ENCODE results near the gene RALY. TPM values are rescaled to one million over a fixed set of nuclear protein-coding genes. Genes with fewer than 3 reads are reported as not detected.

Gene RALY
- polyA plus RNA-seq, 2 donors: 90.6 to 118 TPM

- Histone ChIP-seq H3K27me3 (ENCODE audit: control insufficient read depth in 1 of 2, insufficient read depth in 2 of 2, low read length in 2 of 2) (no peaks in the 10 kb centered on the region), H3K27ac (ENCODE audit: low read depth in 2 of 2, low read length in 1 of 2) (no peak overlapping the region), H3K9me3 (ENCODE audit: control insufficient read depth in 2 of 2, insufficient read depth in 1 of 2, low read depth in 1 of 2, low read length in 1 of 2) (no peaks in the 10 kb centered on the region), H3K36me3 (ENCODE audit: control insufficient read depth in 2 of 2, insufficient read depth in 2 of 2, low read length in 1 of 2) (peaks cover 0 to 2% of the 10 kb centered on the region in 2 donors), H3K4me3 (ENCODE audit: low read depth in 1 of 2, low read length in 2 of 2) (no peak overlapping the region), H3K4me1 (ENCODE audit: control insufficient read depth in 2 of 2, insufficient read depth in 2 of 2, low read length in 1 of 2) (peaks cover 2 to 5% of the 10 kb centered on the region in 2 donors)
- 76 to 79% methylated on average over 9 of the region's 9 CpGs for WGBS, 2 donors
Observed at GRCh38 chr20:34040300-34040995, 46.7 kb downstream of the RALY start.

GRCh38 chr20:34041226-34041625 lies 47.5 kb downstream of the RALY start:
- H3K27ac ChIP-seq (ENCODE audit: low read depth in 2 of 2, low read length in 1 of 2): no peak overlapping the region
- WGBS, 2 donors: 72 to 81% methylated on average over 4 of the region's 4 CpGs
- peaks cover 2 to 5% of the 10 kb centered on the region in 2 donors for H3K4me1 ChIP-seq (ENCODE audit: control insufficient read depth in 2 of 2, insufficient read depth in 2 of 2, low read length in 1 of 2)
- H3K9me3 ChIP-seq (ENCODE audit: control insufficient read depth in 2 of 2, insufficient read depth in 1 of 2, low read depth in 1 of 2, low read length in 1 of 2): no peaks in the 10 kb centered on the region
- no peak overlapping the region for H3K4me3 ChIP-seq (ENCODE audit: low read depth in 1 of 2, low read length in 2 of 2)
- H3K27me3 ChIP-seq (ENCODE audit: control insufficient read depth in 1 of 2, insufficient read depth in 2 of 2, low read length in 2 of 2): no peaks in the 10 kb centered on the region
- peaks cover 0 to 2% of the 10 kb centered on the region in 2 donors for H3K36me3 ChIP-seq (ENCODE audit: control insufficient read depth in 2 of 2, insufficient read depth in 2 of 2, low read length in 1 of 2)

- Histone ChIP-seq H3K27ac (ENCODE audit: low read depth in 2 of 2, low read length in 1 of 2) (no peak overlapping the region), H3K27me3 (ENCODE audit: control insufficient read depth in 1 of 2, insufficient read depth in 2 of 2, low read length in 2 of 2) (no peaks in the 10 kb centered on the region), H3K4me1 (ENCODE audit: control insufficient read depth in 2 of 2, insufficient read depth in 2 of 2, low read length in 1 of 2) (peaks cover 2% of the 10 kb centered on the region in 2 donors), H3K9me3 (ENCODE audit: control insufficient read depth in 2 of 2, insufficient read depth in 1 of 2, low read depth in 1 of 2, low read length in 1 of 2) (no peaks in the 10 kb centered on the region), H3K36me3 (ENCODE audit: control insufficient read depth in 2 of 2, insufficient read depth in 2 of 2, low read length in 1 of 2) (peaks cover 0 to 2% of the 10 kb centered on the region in 2 donors), H3K4me3 (ENCODE audit: low read depth in 1 of 2, low read length in 2 of 2) (no peak overlapping the region)
- whole genome bisulfite sequencing, 2 donors: 65 to 85% methylated on average over 4 of the region's 4 CpGs
Observed at GRCh38 chr20:34042262-34042661, 48.6 kb downstream of the RALY start.

GRCh38 chr20:34043025-34043424 lies 49.3 kb downstream of the RALY start:
- Histone ChIP-seq H3K9me3 (ENCODE audit: control insufficient read depth in 2 of 2, insufficient read depth in 1 of 2, low read depth in 1 of 2, low read length in 1 of 2) (no peaks in the 10 kb centered on the region), H3K36me3 (ENCODE audit: control insufficient read depth in 2 of 2, insufficient read depth in 2 of 2, low read length in 1 of 2) (peaks cover 0 to 2% of the 10 kb centered on the region in 2 donors), H3K27me3 (ENCODE audit: control insufficient read depth in 1 of 2, insufficient read depth in 2 of 2, low read length in 2 of 2) (no peaks in the 10 kb centered on the region), H3K4me3 (ENCODE audit: low read depth in 1 of 2, low read length in 2 of 2) (no peak overlapping the region), H3K27ac (ENCODE audit: low read depth in 2 of 2, low read length in 1 of 2) (no peak overlapping the region), H3K4me1 (ENCODE audit: control insufficient read depth in 2 of 2, insufficient read depth in 2 of 2, low read length in 1 of 2) (peaks cover 2% of the 10 kb centered on the region in 2 donors)

GRCh38 chr20:34045294-34045693 lies 51.6 kb downstream of the RALY start:
- Histone ChIP-seq H3K27ac (ENCODE audit: low read depth in 2 of 2, low read length in 1 of 2) (no peak overlapping the region), H3K9me3 (ENCODE audit: control insufficient read depth in 2 of 2, insufficient read depth in 1 of 2, low read depth in 1 of 2, low read length in 1 of 2) (no peaks in the 10 kb centered on the region), H3K27me3 (ENCODE audit: control insufficient read depth in 1 of 2, insufficient read depth in 2 of 2, low read length in 2 of 2) (no peaks in the 10 kb centered on the region), H3K4me3 (ENCODE audit: low read depth in 1 of 2, low read length in 2 of 2) (no peak overlapping the region), H3K36me3 (ENCODE audit: control insufficient read depth in 2 of 2, insufficient read depth in 2 of 2, low read length in 1 of 2) (peaks cover 0 to 2% of the 10 kb centered on the region in 2 donors), H3K4me1 (ENCODE audit: control insufficient read depth in 2 of 2, insufficient read depth in 2 of 2, low read length in 1 of 2) (peaks cover 2% of the 10 kb centered on the region in 2 donors)
- WGBS, 2 donors: 0 to 16% methylated on average over 2 of the region's 2 CpGs

GRCh38 chr20:34045930-34046725 lies 52.4 kb downstream of the RALY start:
- 83 to 86% methylated on average over 5 of the region's 5 CpGs for WGBS, 2 donors
- Histone ChIP-seq H3K4me1 (ENCODE audit: control insufficient read depth in 2 of 2, insufficient read depth in 2 of 2, low read length in 1 of 2) (peaks cover 2% of the 10 kb centered on the region in 2 donors), H3K27me3 (ENCODE audit: control insufficient read depth in 1 of 2, insufficient read depth in 2 of 2, low read length in 2 of 2) (no peaks in the 10 kb centered on the region), H3K27ac (ENCODE audit: low read depth in 2 of 2, low read length in 1 of 2) (no peak overlapping the region), H3K36me3 (ENCODE audit: control insufficient read depth in 2 of 2, insufficient read depth in 2 of 2, low read length in 1 of 2) (peaks cover 0 to 2% of the 10 kb centered on the region in 2 donors), H3K9me3 (ENCODE audit: control insufficient read depth in 2 of 2, insufficient read depth in 1 of 2, low read depth in 1 of 2, low read length in 1 of 2) (no peaks in the 10 kb centered on the region), H3K4me3 (ENCODE audit: low read depth in 1 of 2, low read length in 2 of 2) (no peak overlapping the region)

GRCh38 chr20:34047010-34047687 lies 53.4 kb downstream of the RALY start:
- Histone ChIP-seq H3K9me3 (ENCODE audit: control insufficient read depth in 2 of 2, insufficient read depth in 1 of 2, low read depth in 1 of 2, low read length in 1 of 2) (no peaks in the 10 kb centered on the region), H3K27ac (ENCODE audit: low read depth in 2 of 2, low read length in 1 of 2) (no peak overlapping the region), H3K4me1 (ENCODE audit: control insufficient read depth in 2 of 2, insufficient read depth in 2 of 2, low read length in 1 of 2) (peaks cover 0 to 2% of the 10 kb centered on the region in 2 donors), H3K36me3 (ENCODE audit: control insufficient read depth in 2 of 2, insufficient read depth in 2 of 2, low read length in 1 of 2) (no peaks in the 10 kb centered on the region), H3K4me3 (ENCODE audit: low read depth in 1 of 2, low read length in 2 of 2) (no peak overlapping the region), H3K27me3 (ENCODE audit: control insufficient read depth in 1 of 2, insufficient read depth in 2 of 2, low read length in 2 of 2) (no peaks in the 10 kb centered on the region)
- WGBS, 2 donors: 95 to 98% methylated on average over 7 of the region's 7 CpGs

GRCh38 chr20:34047917-34048316 lies 54.2 kb downstream of the RALY start:
- WGBS, 2 donors: 65 to 69% methylated on average over 4 of the region's 4 CpGs

GRCh38 chr20:34049389-34049788 lies 55.7 kb downstream of the RALY start:
- Histone ChIP-seq H3K36me3 (ENCODE audit: control insufficient read depth in 2 of 2, insufficient read depth in 2 of 2, low read length in 1 of 2) (no peaks in the 10 kb centered on the region), H3K4me1 (ENCODE audit: control insufficient read depth in 2 of 2, insufficient read depth in 2 of 2, low read length in 1 of 2) (peaks cover 0 to 2% of the 10 kb centered on the region in 2 donors), H3K4me3 (ENCODE audit: low read depth in 1 of 2, low read length in 2 of 2) (no peak overlapping the region), H3K27ac (ENCODE audit: low read depth in 2 of 2, low read length in 1 of 2) (no peak overlapping the region), H3K9me3 (ENCODE audit: control insufficient read depth in 2 of 2, insufficient read depth in 1 of 2, low read depth in 1 of 2, low read length in 1 of 2) (no peaks in the 10 kb centered on the region), H3K27me3 (ENCODE audit: control insufficient read depth in 1 of 2, insufficient read depth in 2 of 2, low read length in 2 of 2) (no peaks in the 10 kb centered on the region)
- WGBS, 2 donors: 88 to 89% methylated on average over 1 of the region's 1 CpG

More at GRCh38 chr20:34047917-34048316, 54.2 kb downstream of the RALY start:
- H3K27me3 ChIP-seq (ENCODE audit: control insufficient read depth in 1 of 2, insufficient read depth in 2 of 2, low read length in 2 of 2): no peaks in the 10 kb centered on the region
- no peaks in the 10 kb centered on the region for H3K36me3 ChIP-seq (ENCODE audit: control insufficient read depth in 2 of 2, insufficient read depth in 2 of 2, low read length in 1 of 2)
- H3K4me3 ChIP-seq (ENCODE audit: low read depth in 1 of 2, low read length in 2 of 2): no peak overlapping the region
- H3K4me1 ChIP-seq (ENCODE audit: control insufficient read depth in 2 of 2, insufficient read depth in 2 of 2, low read length in 1 of 2): peaks cover 0 to 2% of the 10 kb centered on the region in 2 donors
- no peak overlapping the region for H3K27ac ChIP-seq (ENCODE audit: low read depth in 2 of 2, low read length in 1 of 2)
- H3K9me3 ChIP-seq (ENCODE audit: control insufficient read depth in 2 of 2, insufficient read depth in 1 of 2, low read depth in 1 of 2, low read length in 1 of 2): no peaks in the 10 kb centered on the region
